HG03064 (cell line): ENCODE data around the gene SH2D1B.

ENCODE experiments used
- ATAC-seq: cut with Tn5 transposase; IDR thresholded peaks from one replicate; pipeline ENCODE4 v1.9.1; 2021; ENCODE audit warnings: low read depth; ENCODE audit not compliant: unreplicated experiment

SH2D1B gene

DNA sequence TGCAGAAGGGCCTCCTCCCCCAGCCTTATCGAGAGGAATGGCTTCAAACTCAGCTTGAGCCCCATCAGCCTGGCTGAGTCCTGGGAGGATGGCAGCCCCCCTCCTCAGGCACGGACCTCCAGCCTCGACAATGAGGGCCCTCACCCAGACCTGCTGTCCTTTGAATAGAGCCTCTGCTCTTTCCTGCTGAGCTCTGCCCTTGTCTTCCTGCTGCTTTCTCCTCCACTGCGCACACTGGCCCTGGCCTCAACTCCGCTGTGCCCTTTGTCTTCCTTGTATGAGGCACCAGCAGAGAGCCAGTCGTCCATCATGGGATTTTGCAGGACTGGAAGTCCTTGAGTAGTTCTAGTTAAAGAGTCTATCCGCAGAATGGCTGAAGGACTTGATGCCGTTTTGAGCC lies 28.4 kb downstream of the SH2D1B start:
- no peak for ATAC-seq

- ATAC-seq, result no peak
Measured at GRCh38 chr1:162383091-162383490, 28.8 kb downstream of the SH2D1B start.

GRCh38 chr1:162381941-162382750 lies 29.8 kb downstream of the SH2D1B start:
- ATAC-seq, result no peak

DNA sequence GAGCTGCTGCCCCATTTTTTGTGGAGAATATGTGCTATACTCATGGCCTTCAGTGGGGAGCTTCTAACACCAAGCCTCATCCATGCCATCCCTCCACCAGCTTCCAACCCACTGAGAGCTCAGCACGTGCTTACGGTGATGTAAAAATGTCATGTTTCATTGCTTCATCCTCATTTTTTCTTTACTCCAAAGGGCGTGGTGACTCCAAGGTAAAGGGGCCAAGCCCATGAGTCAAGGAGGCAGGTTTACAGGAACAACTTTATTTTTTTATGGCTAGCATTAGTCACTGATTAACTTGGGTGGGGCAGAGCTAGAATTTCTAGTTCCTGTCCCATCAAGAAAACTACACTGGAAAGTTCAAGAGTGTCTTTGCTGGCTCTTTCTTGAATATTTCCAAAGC lies 30.6 kb downstream of the SH2D1B start, which contains the start of gene C1orf226:
Gene C1orf226, plus strand, starts transcription at position 346 of the 400 bp plus-strand sequence. CDS start 174 bp downstream, outside the sequence.
- ATAC-seq, result no peak

- ATAC-seq, result no peak
Measured at GRCh38 chr1:162380061-162380846, 31.7 kb downstream of the SH2D1B start.

DNA sequence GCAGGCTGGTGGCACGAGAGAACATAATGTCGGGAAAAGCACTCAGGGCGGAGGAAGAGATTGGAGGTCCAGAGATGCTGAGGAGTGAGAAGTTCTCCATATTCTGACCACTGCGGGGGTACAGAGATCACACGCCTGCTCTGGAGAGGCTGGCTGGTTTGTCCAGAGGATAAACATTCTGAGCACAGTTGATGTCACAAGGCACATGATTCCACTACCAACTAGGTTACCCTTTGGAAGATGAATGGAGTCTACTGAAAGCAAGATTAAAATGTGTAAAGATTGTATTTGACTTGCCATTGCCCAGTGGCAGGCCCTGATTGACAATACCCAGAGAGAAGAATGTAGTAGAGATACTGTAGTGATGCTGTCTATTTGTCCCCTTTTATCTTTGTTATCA lies 35.2 kb downstream of the SH2D1B start, which contains the start of gene SPATA46:
Gene SPATA46, minus strand, starts transcription at position 164 of the 400 bp plus-strand sequence. Its CDS starts 64 bp downstream, at position 100.
- no peak for ATAC-seq

- no peak for ATAC-seq
Measured at GRCh38 chr1:162375463-162375862, 36.5 kb downstream of the SH2D1B start.

- no peak for ATAC-seq
Measured at GRCh38 chr1:162374406-162374805, 37.5 kb downstream of the SH2D1B start.

- ATAC-seq, result no peak
Measured at GRCh38 chr1:162373541-162374260, 38.2 kb downstream of the SH2D1B start.

GRCh38 chr1:162373072-162373427 lies 38.9 kb downstream of the SH2D1B start:
- ATAC-seq, result no peak

GRCh38 chr1:162372159-162373071 lies 39.5 kb downstream of the SH2D1B start:
- ATAC-seq, result no peak

GRCh38 chr1:162371611-162372010 lies 40.3 kb downstream of the SH2D1B start:
- ATAC-seq, result no peak

GRCh38 chr1:162370721-162371120 lies 41.2 kb downstream of the SH2D1B start:
- ATAC-seq, result no peak

GRCh38 chr1:162370161-162370560 lies 41.8 kb downstream of the SH2D1B start:
- ATAC-seq, result no peak

- ATAC-seq, result no peak
Measured at GRCh38 chr1:162369571-162369970, 42.4 kb downstream of the SH2D1B start.

DNA sequence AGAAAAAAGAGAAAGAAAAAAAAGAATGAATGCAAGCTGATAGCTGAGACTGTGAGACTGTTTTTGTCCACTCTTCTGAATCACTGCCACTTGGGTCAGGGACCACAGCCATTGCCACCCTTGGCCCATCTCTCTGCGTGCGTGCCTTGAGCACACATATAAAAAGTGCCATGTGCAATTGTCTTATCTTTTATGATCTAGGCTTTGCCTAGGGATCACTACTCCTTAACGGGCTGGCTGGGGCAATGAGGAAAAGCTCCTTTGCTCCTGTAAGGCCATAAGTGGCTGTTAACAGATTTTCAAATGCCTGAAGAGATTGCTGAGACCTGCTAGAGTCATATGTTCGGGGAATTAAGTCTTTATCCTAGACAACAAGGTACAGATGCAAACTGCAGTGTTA lies 43.5 kb downstream of the SH2D1B start:
- no peak for ATAC-seq

DNA sequence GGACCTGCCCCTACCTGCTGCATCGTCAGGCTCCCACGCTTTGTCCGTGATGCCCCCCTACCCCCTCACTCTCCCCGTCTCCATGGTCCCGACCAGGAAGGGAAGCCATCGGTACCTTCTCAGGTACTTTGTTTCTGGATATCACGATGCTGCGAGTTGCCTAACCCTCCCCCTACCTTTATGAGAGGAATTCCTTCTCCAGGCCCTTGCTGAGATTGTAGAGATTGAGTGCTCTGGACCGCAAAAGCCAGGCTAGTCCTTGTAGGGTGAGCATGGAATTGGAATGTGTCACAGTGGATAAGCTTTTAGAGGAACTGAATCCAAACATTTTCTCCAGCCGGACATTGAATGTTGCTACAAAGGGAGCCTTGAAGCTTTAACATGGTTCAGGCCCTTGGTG lies 44.2 kb downstream of the SH2D1B start:
- ATAC-seq, result no peak

- no peak for ATAC-seq
Measured at GRCh38 chr1:162367073-162367472, 44.9 kb downstream of the SH2D1B start.

DNA sequence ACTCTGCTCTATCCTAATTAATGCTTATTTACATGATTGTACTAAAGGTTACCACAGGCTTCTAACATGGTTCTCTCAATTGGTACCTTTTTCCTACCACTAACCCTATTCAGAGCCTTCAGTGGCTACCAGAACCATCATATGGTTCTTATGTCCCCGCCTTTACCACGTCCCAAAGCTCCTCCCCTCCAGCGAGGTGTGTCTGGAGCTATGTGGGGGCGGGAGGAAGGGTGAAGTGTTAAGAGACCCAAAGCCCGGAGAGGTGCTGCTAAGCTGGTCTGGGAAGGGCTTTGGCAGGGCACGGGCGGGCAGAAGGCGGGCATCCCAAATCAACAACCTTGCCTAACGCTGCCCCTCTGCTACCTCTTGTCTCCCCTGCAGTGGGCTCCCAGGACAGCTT lies 45.3 kb downstream of the SH2D1B start:
- no peak for ATAC-seq

GRCh38 chr1:162366149-162366548 lies 45.8 kb downstream of the SH2D1B start:
- no peak for ATAC-seq
